Measurements from ENCODE around the gene RILPL1. TPM values are rescaled to one million over a fixed set of nuclear protein-coding genes. Genes with fewer than 3 reads are reported as not detected.
A peak's percentile ranks its signal among the peaks of the same experiment; 100 is the strongest.
"Not testable (repeated sequence)": the region's sequence is repeated elsewhere in the genome, so short reads cannot be mapped to it uniquely, and the experiment has no call there.

RILPL1 gene
- 10 to 100 TPM in 1 of 3 donors, 1 to 10 TPM in 2; 2.5 to 17.8 (median 3.0) TPM for total RNA-seq
- long read RNA-seq, donor 1, transcript RILPL1-202 (7 exons, 3,932 nt): major isoform, 68 of 84 reads
- long read RNA-seq, donor 1, partial matches to known transcripts: 6 of 84 reads
- long read RNA-seq, donor 1, other reads (novel, unspliced or antisense): 6 of 84 reads
- long read RNA-seq, donor 2: 0 reads

DNA sequence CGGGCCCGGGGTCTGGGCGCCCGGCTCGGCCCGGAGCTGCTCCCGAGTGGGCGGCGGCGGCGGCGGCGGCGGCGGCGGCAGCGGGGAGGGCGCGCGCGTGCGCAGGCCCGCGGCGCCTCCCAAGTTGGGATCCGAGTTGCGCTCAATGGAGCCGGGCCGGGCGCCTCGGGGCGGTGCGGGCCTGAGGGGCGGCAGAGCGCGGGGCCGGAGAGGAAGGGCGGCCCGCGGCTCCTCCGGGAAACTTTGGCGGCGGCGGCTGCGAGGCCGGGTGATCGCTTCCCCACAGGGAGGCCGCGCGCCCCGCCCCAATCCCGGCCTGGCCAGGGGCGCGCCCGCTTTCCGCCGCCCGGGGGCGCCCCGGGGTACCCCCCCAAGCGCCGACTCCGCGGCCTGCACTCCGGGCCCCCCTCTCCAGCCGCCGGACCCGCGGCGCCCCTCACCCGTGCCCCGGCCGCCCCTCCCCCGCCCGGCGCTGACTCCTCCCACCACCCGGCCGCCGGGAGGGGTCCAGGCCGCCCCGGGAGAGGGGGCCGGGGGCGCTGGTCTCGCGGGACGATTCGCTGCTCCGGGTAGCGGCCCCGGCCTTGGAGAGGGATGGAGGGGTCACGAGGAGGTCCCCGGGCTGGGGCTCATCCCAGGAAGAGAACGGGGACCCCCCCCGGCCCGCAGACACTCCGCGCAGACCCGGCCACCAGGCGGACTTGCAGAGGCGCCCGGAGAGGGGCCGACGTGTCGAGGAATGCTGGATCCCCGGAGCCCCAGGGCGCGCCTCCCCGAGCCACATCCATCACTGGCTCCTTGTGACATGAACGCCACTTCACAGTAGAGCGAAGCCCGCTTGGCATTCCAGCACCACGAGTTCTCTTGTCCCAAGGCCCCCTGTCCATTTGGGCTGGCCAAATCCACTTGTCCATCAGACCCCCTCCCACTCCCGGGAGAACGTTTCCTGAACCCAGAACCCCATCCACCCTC is at the start of gene RILPL1:
Gene RILPL1 (minus strand): TSS at position 48 of the 972 bp plus-strand sequence. CDS start 237 bp downstream, outside the sequence.
- H3K4me3 ChIP-seq: peak within 1 kb of the TSS; percentile 48
- DNase-seq (peak; percentile 39 to 64 (median 56)), ATAC-seq (peak; percentile 82)
- no peaks in the 10 kb centered on the region for H3K36me3 ChIP-seq (ENCODE audit: low read depth)
- TF ChIP-seq CTCF (IDR thresholded peaks at IDR 0.05): no peak
- peaks cover 14% of the 10 kb centered on the region for H3K4me1 ChIP-seq (ENCODE audit: low read depth)
- no peaks in the 10 kb centered on the region for H3K9me3 ChIP-seq
- intact Hi-C loops (cut with DNase I, micrococcal nuclease): no loop called here

DNA sequence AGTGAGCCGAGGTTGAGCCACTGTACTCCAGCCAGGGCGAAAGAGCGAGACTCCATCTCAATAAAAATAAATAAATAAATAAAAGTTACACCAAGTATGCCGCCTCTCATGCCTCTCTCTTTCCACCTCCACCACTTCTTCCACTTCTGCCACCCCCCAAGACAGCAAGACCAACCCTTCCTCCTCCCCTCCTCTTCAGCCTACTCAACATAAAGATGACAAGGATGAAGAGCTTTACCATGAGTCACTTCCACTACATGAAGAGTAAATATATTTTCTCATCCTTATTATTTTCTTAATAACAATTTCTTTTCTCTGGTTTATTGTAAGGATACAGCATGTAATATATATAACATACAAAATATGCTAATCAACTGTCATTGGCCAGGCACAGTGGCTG is 47.3 kb upstream of the RILPL1 start:
- H3K4me3 ChIP-seq: no peak overlapping the region
- no peak for DNase-seq
- no peak for TF ChIP-seq CTCF (IDR thresholded peaks at IDR 0.05)
- H3K36me3 ChIP-seq (ENCODE audit: low read depth): no peaks in the 10 kb centered on the region
- peaks cover 19% of the 10 kb centered on the region for H3K4me1 ChIP-seq (ENCODE audit: low read depth)
- intact Hi-C loops (cut with DNase I, micrococcal nuclease): no loop called here
- H3K9me3 ChIP-seq: no peaks in the 10 kb centered on the region
- ATAC-seq: no peak

GRCh38 chr12:123578829-123579228 is 45.3 kb upstream of the RILPL1 start:
- intact Hi-C loops (cut with DNase I, micrococcal nuclease); H3K4me3 ChIP-seq; ATAC-seq; H3K9me3 ChIP-seq; DNase-seq; H3K36me3 ChIP-seq (ENCODE audit: low read depth): not testable (repeated sequence)
- H3K4me1 ChIP-seq (ENCODE audit: low read depth): peaks cover 13% of the 10 kb centered on the region

DNA sequence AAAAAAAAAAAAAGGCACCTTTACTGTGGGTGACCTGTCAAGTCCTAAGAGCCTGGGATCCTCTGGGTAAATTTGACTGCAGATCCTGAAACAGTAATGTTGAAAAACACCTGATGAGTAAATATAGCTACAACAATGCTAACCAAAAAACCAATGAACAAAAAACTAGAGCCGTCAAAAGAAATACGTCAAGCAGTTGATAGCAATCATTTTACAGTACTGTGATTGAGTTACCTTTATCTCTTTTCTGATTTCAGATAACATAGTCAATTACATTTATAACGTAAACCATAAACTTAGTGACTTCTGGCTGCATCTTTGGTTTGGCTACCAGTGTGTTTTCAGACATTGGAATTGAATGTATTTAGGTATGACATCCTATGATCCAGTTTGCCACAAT is 44.7 kb upstream of the RILPL1 start:
- DNase-seq: no peak
- no peak for TF ChIP-seq CTCF (IDR thresholded peaks at IDR 0.05)
- no peak for ATAC-seq
- Histone ChIP-seq H3K9me3 (no peaks in the 10 kb centered on the region), H3K4me3 (no peak overlapping the region), H3K4me1 (ENCODE audit: low read depth) (peaks cover 12% of the 10 kb centered on the region), H3K36me3 (ENCODE audit: low read depth) (no peaks in the 10 kb centered on the region)
- intact Hi-C loops (cut with DNase I, micrococcal nuclease): no loop called here

- Histone ChIP-seq H3K4me3 (no peak overlapping the region), H3K36me3 (ENCODE audit: low read depth) (no peaks in the 10 kb centered on the region), H3K9me3 (no peaks in the 10 kb centered on the region), H3K4me1 (ENCODE audit: low read depth) (no peaks in the 10 kb centered on the region)
- DNase-seq: no peak
- TF ChIP-seq CTCF (IDR thresholded peaks at IDR 0.05): no peak
- ATAC-seq: no peak
- intact Hi-C loops (cut with DNase I, micrococcal nuclease): no loop called here
These were observed 43.1 kb upstream of the RILPL1 start for GRCh38 chr12:123576611-123577010.

DNA sequence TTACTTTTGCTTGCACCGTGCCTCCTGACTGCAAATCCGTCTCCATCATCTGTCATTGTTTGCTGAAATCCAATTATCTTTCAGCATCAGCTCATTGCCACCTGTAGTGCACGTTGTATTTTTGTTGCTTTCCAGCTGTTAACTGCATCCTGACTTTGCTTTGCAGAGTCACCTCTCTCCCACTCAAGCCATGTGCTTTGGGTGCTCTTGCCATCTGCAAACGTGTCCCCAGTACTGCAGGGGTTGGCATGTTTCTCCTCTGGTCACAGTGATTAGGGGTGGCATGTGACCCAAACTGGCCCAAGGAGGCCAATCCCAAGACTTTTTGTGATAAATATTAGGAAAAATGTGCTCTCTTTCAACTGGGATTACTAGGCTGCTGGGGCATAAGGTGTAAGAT is 40.4 kb upstream of the RILPL1 start:
- Histone ChIP-seq H3K4me3 (no peak overlapping the region), H3K36me3 (ENCODE audit: low read depth) (no peaks in the 10 kb centered on the region)
- DNase-seq: no peak

More for the DNA sequence above, 40.4 kb upstream of the RILPL1 start:
- H3K4me1 ChIP-seq (ENCODE audit: low read depth): no peaks in the 10 kb centered on the region
- no peak for ATAC-seq
- no peaks in the 10 kb centered on the region for H3K9me3 ChIP-seq
- no peak for TF ChIP-seq CTCF (IDR thresholded peaks at IDR 0.05)
- intact Hi-C loops (cut with DNase I, micrococcal nuclease): no loop called here

All from mucosa of descending colon (tissue), 3 donors.